SH-SY5Y (cell line): Measurements from ENCODE around the gene HS3ST3A1.

Experiments
- GATA2 ChIP-seq: IDR thresholded peaks from 2 replicates; pipeline ENCODE4 v1.6.1; 2011; ENCODE audit warnings: mild to moderate bottlenecking, low read depth, low read length
- GATA3 ChIP-seq: IDR thresholded peaks from 2 replicates; pipeline ENCODE4 v1.6.1; 2011; ENCODE audit warnings: low read depth, mild to moderate bottlenecking, low read length, moderate library complexity

GRCh38 chr17:13635951-13636350, 34.2 kb upstream of the HS3ST3A1 start:
- TF ChIP-seq GATA2 (no peak), GATA3 (no peak)
